ENCODE data around the gene MRE11.

GRCh38 chr11:94516725-94517124 lies 23.1 kb upstream of the MRE11 start:
- TF ChIP-seq CTCF (optimal IDR thresholded peaks at IDR 0.05 in 1 of 3, IDR thresholded peaks at IDR 0.05 in 1 of 3, conservative IDR thresholded peaks at IDR 0.05 in 1 of 3; ENCODE audit: extremely low read depth in 1 of 3, insufficient read depth in 2 of 3, low read length in 3 of 3) = no peak
- TF ChIP-seq EZH2 (IDR thresholded peaks at IDR 0.05; ENCODE audit: low read length) = no peak
